NCI-H446 treated with DMSO at 0.1 percent for 48 hours (cell line): Measurements from ENCODE around the gene XPO4.
"Not testable (repeated sequence)": the region's sequence is repeated elsewhere in the genome, so short reads cannot be mapped to it uniquely, and the experiment has no call there.

Source experiments
- DNase-seq: peaks from one replicate; lab custom pipeline; 2025; lab: John Stamatoyannopoulos, UW

XPO4 gene

GRCh38 chr13:20780317-20780716, 122.2 kb downstream of the XPO4 start:
- no peak for DNase-seq

GRCh38 chr13:20779405-20779804, 123.1 kb downstream of the XPO4 start:
- DNase-seq = no peak

GRCh38 chr13:20778311-20778710, 124.2 kb downstream of the XPO4 start:
- DNase-seq = no peak

GRCh38 chr13:20776751-20777150, 125.8 kb downstream of the XPO4 start:
- DNase-seq = no peak

GRCh38 chr13:20775961-20776360, 126.6 kb downstream of the XPO4 start:
- DNase-seq = no peak

- no peak for DNase-seq
These were observed 127.8 kb downstream of the XPO4 start for GRCh38 chr13:20774746-20775145.

GRCh38 chr13:20773194-20774080, 129.1 kb downstream of the XPO4 start, which contains the start of gene EEF1AKMT1:
EEF1AKMT1 (minus strand) TSS chr13:20773961; CDS start chr13:20757598, 16,363 bp downstream.
- peak; percentile 74 for DNase-seq

- no peak for DNase-seq
These were observed 130.0 kb downstream of the XPO4 start for GRCh38 chr13:20772401-20773131.

GRCh38 chr13:20769834-20770233, 132.7 kb downstream of the XPO4 start:
- no peak for DNase-seq

GRCh38 chr13:20769091-20769490, 133.5 kb downstream of the XPO4 start:
- no peak for DNase-seq

GRCh38 chr13:20767309-20767943, 135.1 kb downstream of the XPO4 start:
- no peak for DNase-seq

GRCh38 chr13:20760872-20761271, 141.7 kb downstream of the XPO4 start:
- DNase-seq = no peak

GRCh38 chr13:20754009-20754408, 148.5 kb downstream of the XPO4 start:
- no peak for DNase-seq

- no peak for DNase-seq
These were observed 153.2 kb downstream of the XPO4 start for GRCh38 chr13:20749377-20749776.

- not testable (repeated sequence) for DNase-seq
These were observed 158.6 kb downstream of the XPO4 start for GRCh38 chr13:20743830-20744404.

GRCh38 chr13:20740021-20740420, 162.5 kb downstream of the XPO4 start:
- DNase-seq = no peak

- DNase-seq = no peak
These were observed 163.9 kb downstream of the XPO4 start for GRCh38 chr13:20738616-20739015.

- no peak for DNase-seq
These were observed 172.6 kb downstream of the XPO4 start for GRCh38 chr13:20729633-20730585.

- no peak for DNase-seq
These were observed 173.8 kb downstream of the XPO4 start for GRCh38 chr13:20728579-20729311.

- DNase-seq = no peak
These were observed 174.7 kb downstream of the XPO4 start for GRCh38 chr13:20727856-20728255.
